Endodermal cell (in vitro differentiated cells): Measurements from ENCODE around the gene GRM4. TPM values are rescaled to one million over a fixed set of nuclear protein-coding genes. Genes with fewer than 3 reads are reported as not detected.

ENCODE experiments used
- DNase-seq: peaks from one replicate; pipeline ENCODE4 v3.0.0-alpha.2; 2017
- H3K27ac ChIP-seq: 2 replicates; pipeline ENCODE4 v1.5.1; 2013; ENCODE audit warnings: mild to moderate bottlenecking, low read depth, low read length, moderate library complexity
- H3K27me3 ChIP-seq: 2 replicates; pipeline ENCODE4 v1.6.1; 2013; ENCODE audit warnings: mild to moderate bottlenecking, low read length, moderate library complexity; ENCODE audit not compliant: insufficient read depth, control insufficient read depth, poor library complexity, severe bottlenecking
- H3K36me3 ChIP-seq: 2 replicates; pipeline ENCODE4 v1.7.0; 2013; ENCODE audit warnings: mild to moderate bottlenecking, low read length, moderate library complexity; ENCODE audit not compliant: control insufficient read depth, insufficient read depth
- H3K4me1 ChIP-seq: one replicate; pipeline ENCODE4 v1.7.0; 2013; ENCODE audit warnings: low read length; ENCODE audit not compliant: control insufficient read depth, insufficient read depth
- H3K4me3 ChIP-seq: 2 replicates; pipeline ENCODE4 v1.5.1; 2013; ENCODE audit warnings: mild to moderate bottlenecking, low read length, moderate library complexity
- H3K9ac ChIP-seq: 2 replicates; pipeline ENCODE4 v1.6.1; 2013; ENCODE audit warnings: mild to moderate bottlenecking, low read length, moderate library complexity; ENCODE audit not compliant: poor library complexity, severe bottlenecking; ENCODE audit errors: extremely low read depth
- H3K9me3 ChIP-seq: 2 replicates; pipeline ENCODE4 v1.6.1; 2013; ENCODE audit warnings: mild to moderate bottlenecking, low read length, moderate library complexity; ENCODE audit not compliant: control insufficient read depth
- H3K27ac Mint-ChIP-seq: 2 replicates; pipeline ENCODE4 v1.8.0; 2020; ENCODE audit warnings: mixed read lengths
- H3K27me3 Mint-ChIP-seq: 2 replicates; pipeline ENCODE4 v1.8.0; 2021; ENCODE audit warnings: mild to moderate bottlenecking, mixed read lengths; ENCODE audit not compliant: insufficient read depth
- H3K36me3 Mint-ChIP-seq: 2 replicates; pipeline ENCODE4 v1.8.0; 2020; ENCODE audit warnings: low read depth, mixed read lengths
- H3K4me1 Mint-ChIP-seq: 2 replicates; pipeline ENCODE4 v1.8.0; 2020; ENCODE audit warnings: mixed read lengths
- H3K4me3 Mint-ChIP-seq: 2 replicates; pipeline ENCODE4 v1.8.0; 2020; ENCODE audit warnings: mild to moderate bottlenecking, moderate library complexity, mixed read lengths
- H3K9me3 Mint-ChIP-seq: 2 replicates; pipeline ENCODE4 v1.8.0; 2020; ENCODE audit warnings: mild to moderate bottlenecking, mixed read lengths
- CTCF ChIP-seq: fragments of 200-600 bp; sonication (generic); conservative IDR thresholded peaks from 2 replicates; pipeline ENCODE4 v1.5.0; 2021; ENCODE audit warnings: antibody characterized with exemption, mild to moderate bottlenecking
- WGBS, 2 experiments: methylation state at CpG; one replicate each; pipeline versions ENCODE4 v1.1.5 to v1.1.7; 2013; ENCODE audit warnings: missing lambda C conversion rate in 2 of 2, mixed read lengths in 1 of 2; ENCODE audit not compliant: insufficient coverage in 1 of 2, insufficient read length in 1 of 2; 5-methylcytosine and 5-hydroxymethylcytosine counted together
- total RNA-seq, 2 donors: library from RNA; stranded (reverse); fragmentation: NEBNext Ultra II Directional in 1 of 2; extraction: Animal tissue kit (Norgen Biotek cat#: 25700) in 1 of 2; gene quantifications; 2 replicates in 1 of 2; 3 replicates in 1 of 2; pipeline ENCODE4 v1.2.1, GENCODE V29; 2021

GRM4 gene
- total RNA-seq, 2 donors from 2014 or later, result 3.1 to 9.1 TPM

GRCh38 chr6:34022250-34022872 is 123.5 kb downstream of the GRM4 start:
- no peak overlapping the region for H3K27ac Mint-ChIP-seq

GRCh38 chr6:34021554-34022190 is 124.2 kb downstream of the GRM4 start:
- peaks cover 32% of the 10 kb centered on the region for H3K27me3 Mint-ChIP-seq
- H3K36me3 ChIP-seq, result no peaks in the 10 kb centered on the region

More at GRCh38 chr6:34022250-34022872, 123.5 kb downstream of the GRM4 start:
- TF ChIP-seq CTCF, result no peak
- Mint-ChIP-seq H3K4me3 (no peak overlapping the region), H3K9me3 (peaks cover 11% of the 10 kb centered on the region), H3K36me3 (no peaks in the 10 kb centered on the region), H3K4me1 (peaks cover 24% of the 10 kb centered on the region), H3K27me3 (peaks cover 32% of the 10 kb centered on the region)
- no peaks in the 10 kb centered on the region for H3K4me1 ChIP-seq
- 90 to 91% methylated on average over 17 to 22 of the region's 22 CpGs for WGBS, 2 experiments
- no peak overlapping the region for H3K4me3 ChIP-seq
- H3K9me3 ChIP-seq, result peaks cover 5% of the 10 kb centered on the region
- no peaks in the 10 kb centered on the region for H3K36me3 ChIP-seq
- H3K9ac ChIP-seq, result no peak overlapping the region
- no peak overlapping the region for H3K27ac ChIP-seq
- DNase-seq, result no peak
- no peaks in the 10 kb centered on the region for H3K27me3 ChIP-seq

More at GRCh38 chr6:34021554-34022190, 124.2 kb downstream of the GRM4 start:
- peaks cover 14% of the 10 kb centered on the region for H3K9me3 Mint-ChIP-seq
- H3K9me3 ChIP-seq, result peaks cover 7% of the 10 kb centered on the region
- TF ChIP-seq CTCF, result no peak
- peaks cover 24% of the 10 kb centered on the region for H3K4me1 Mint-ChIP-seq
- DNase-seq, result no peak
- H3K9ac ChIP-seq, result no peak overlapping the region
- H3K36me3 Mint-ChIP-seq, result no peaks in the 10 kb centered on the region
- no peaks in the 10 kb centered on the region for H3K27me3 ChIP-seq
- H3K4me3 ChIP-seq, result no peak overlapping the region
- WGBS, 2 experiments, result 92 to 95% methylated on average over 9 to 19 of the region's 19 CpGs
- H3K4me1 ChIP-seq, result no peaks in the 10 kb centered on the region
- H3K27ac ChIP-seq, result no peak overlapping the region
- no peak overlapping the region for H3K27ac Mint-ChIP-seq
- H3K4me3 Mint-ChIP-seq, result no peak overlapping the region
